Body of pancreas (tissue), 4 donors: ENCODE measurements around the gene CTDSPL.

Source experiments
- CTCF ChIP-seq, 7 experiments: fragments of 450-650 bp in 4 of 7; fragments of 200-600 bp in 3 of 7; sonication (generic) in 3 of 7; IDR thresholded peaks; one replicate each; pipeline ENCODE4 v1.5.1; 2016 to 2019; ENCODE audit warnings: antibody characterized with exemption in 7 of 7
- POLR2A ChIP-seq, 3 donors: fragments of 450-650 bp; IDR thresholded peaks; one replicate each; pipeline ENCODE4 v1.6.1; 2016; ENCODE audit warnings: antibody characterized with exemption in 3 of 3, mild to moderate bottlenecking in 2 of 3

GRCh38 chr3:37847689-37848088 is 14.0 kb upstream of the CTDSPL start:
- TF ChIP-seq CTCF (IDR thresholded peaks at IDR 0.05) = no peak
- TF ChIP-seq POLR2A (IDR thresholded peaks at IDR 0.05) = no peak
